ENCODE measurements around the gene PLCD3.

GRCh38 chr17:45077643-45078042 lies 54.7 kb downstream of the PLCD3 start:
- TF ChIP-seq POLR2AphosphoS5 (IDR thresholded peaks at IDR 0.05) (no peak), CTCF (IDR thresholded peaks at IDR 0.05 in 8 of 11, conservative IDR thresholded peaks at IDR 0.05 in 3 of 11) (no peak)
